ENCODE data around the gene TSPAN4.

The TSPAN4 gene

DNA sequence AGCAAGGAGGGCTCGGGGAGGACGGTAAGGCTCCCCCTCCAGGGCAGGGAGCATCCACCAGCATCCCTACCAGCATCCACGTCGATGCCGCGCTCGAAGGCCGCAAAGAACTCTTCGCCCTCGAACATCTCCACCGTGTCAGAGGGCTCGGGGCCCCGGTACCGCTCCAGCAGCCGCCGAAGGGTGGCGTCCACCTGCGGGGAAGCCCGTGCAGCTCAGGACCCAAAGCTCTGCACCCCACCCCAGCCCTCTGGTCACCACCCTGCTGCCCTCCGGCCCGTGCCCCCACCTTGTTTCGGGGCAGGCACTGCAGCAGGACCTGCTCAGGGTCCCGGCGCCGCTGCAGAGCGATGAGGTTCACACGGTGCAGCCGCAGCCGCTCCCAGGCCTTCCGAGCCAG, 42.2 kb upstream of the TSPAN4 start:
- Histone ChIP-seq H4K5ac (ENCODE audit: low read length) (no peak overlapping the region), H3K27ac (ENCODE audit: low read depth, low read length) (no peak overlapping the region), H2BK15ac (replicated peaks; ENCODE audit: low read depth) (no peak overlapping the region), H2BK120ac (ENCODE audit: low read depth, low read length) (no peak overlapping the region), H3K79me1 (ENCODE audit: low read length) (peaks cover 4% of the 10 kb centered on the region), H3K4me1 (ENCODE audit: control insufficient read depth, low read depth, low read length) (peaks cover 4% of the 10 kb centered on the region), H3K56ac (ENCODE audit: low read length) (no peak overlapping the region), H3K9ac (ENCODE audit: low read length) (no peak overlapping the region), H3K4ac (ENCODE audit: low read depth, low read length) (no peak overlapping the region), H3K27me3 (ENCODE audit: insufficient read depth, low read length, poor library complexity) (no peaks in the 10 kb centered on the region), H2AK5ac (ENCODE audit: low read length) (no peak overlapping the region), H3K79me2 (ENCODE audit: control insufficient read depth, insufficient read depth, low read length) (peaks cover 3% of the 10 kb centered on the region), H4K8ac (ENCODE audit: low read depth, low read length) (no peak overlapping the region), H2BK5ac (ENCODE audit: low read length) (no peak overlapping the region), H3K4me3 (ENCODE audit: low read length) (no peak overlapping the region), H3K36me3 (ENCODE audit: control insufficient read depth, insufficient read depth, low read length) (no peaks in the 10 kb centered on the region), H3K4me2 (ENCODE audit: low read length) (no peak overlapping the region), H3K23ac (ENCODE audit: low read length) (no peak overlapping the region), H3K18ac (ENCODE audit: low read length) (no peak overlapping the region)
- DNase-seq, result no peak
- WGBS (ENCODE audit: extremely low coverage, insufficient coverage, low lambda C conversion rate), result no CpG with 5 or more reads among the region's 30 CpGs

DNA sequence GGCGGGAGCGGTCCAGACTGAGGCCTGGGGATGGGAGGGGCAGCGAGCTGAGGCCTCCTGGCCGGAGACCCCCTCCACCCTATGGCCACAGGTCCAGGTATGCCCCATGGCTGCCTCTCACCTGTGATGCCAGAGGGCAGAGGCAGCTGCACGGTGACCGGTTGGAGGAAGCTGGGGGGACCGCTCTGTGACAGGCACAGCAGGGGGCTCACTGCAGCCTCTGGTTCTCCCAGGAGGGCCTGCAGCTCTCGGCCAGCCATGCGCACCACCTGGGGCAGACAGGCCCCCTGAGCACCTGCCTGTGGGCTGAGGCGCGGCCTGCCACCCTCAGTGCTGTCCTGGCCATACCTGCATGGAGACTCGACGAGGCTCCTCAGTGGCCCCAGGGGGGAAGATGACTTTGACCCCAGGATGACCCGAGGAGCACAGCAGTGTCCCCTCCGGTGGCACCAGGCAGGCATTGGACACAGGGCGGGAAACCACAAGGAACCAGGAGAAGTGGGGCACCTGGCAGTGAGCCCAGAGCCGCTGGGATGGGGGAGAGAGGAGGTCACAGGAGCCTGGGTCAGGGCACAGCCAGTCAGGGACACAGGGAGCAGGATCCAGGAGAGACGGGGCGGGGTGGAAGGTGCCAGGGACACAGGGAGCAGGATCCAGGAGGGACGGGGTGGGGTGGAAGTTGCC, 41.4 kb upstream of the TSPAN4 start:
- DNase-seq, result no peak
- Histone ChIP-seq H3K36me3 (ENCODE audit: control insufficient read depth, insufficient read depth, low read length) (no peaks in the 10 kb centered on the region), H3K79me1 (ENCODE audit: low read length) (peaks cover 4% of the 10 kb centered on the region), H3K4ac (ENCODE audit: low read depth, low read length) (no peak overlapping the region), H4K5ac (ENCODE audit: low read length) (no peak overlapping the region), H2BK120ac (ENCODE audit: low read depth, low read length) (no peak overlapping the region), H3K9ac (ENCODE audit: low read length) (no peak overlapping the region), H4K8ac (ENCODE audit: low read depth, low read length) (no peak overlapping the region), H3K27ac (ENCODE audit: low read depth, low read length) (no peak overlapping the region), H3K4me2 (ENCODE audit: low read length) (no peak overlapping the region), H2BK15ac (replicated peaks; ENCODE audit: low read depth) (no peak overlapping the region), H3K4me3 (ENCODE audit: low read length) (no peak overlapping the region), H2AK5ac (ENCODE audit: low read length) (no peak overlapping the region), H3K79me2 (ENCODE audit: control insufficient read depth, insufficient read depth, low read length) (peaks cover 3% of the 10 kb centered on the region), H3K27me3 (ENCODE audit: insufficient read depth, low read length, poor library complexity) (no peaks in the 10 kb centered on the region), H3K56ac (ENCODE audit: low read length) (no peak overlapping the region), H3K4me1 (ENCODE audit: control insufficient read depth, low read depth, low read length) (peaks cover 4% of the 10 kb centered on the region), H3K23ac (ENCODE audit: low read length) (no peak overlapping the region), H3K18ac (ENCODE audit: low read length) (no peak overlapping the region), H2BK5ac (ENCODE audit: low read length) (no peak overlapping the region)
- WGBS (ENCODE audit: extremely low coverage, insufficient coverage, low lambda C conversion rate), result no CpG with 5 or more reads among the region's 20 CpGs

DNA sequence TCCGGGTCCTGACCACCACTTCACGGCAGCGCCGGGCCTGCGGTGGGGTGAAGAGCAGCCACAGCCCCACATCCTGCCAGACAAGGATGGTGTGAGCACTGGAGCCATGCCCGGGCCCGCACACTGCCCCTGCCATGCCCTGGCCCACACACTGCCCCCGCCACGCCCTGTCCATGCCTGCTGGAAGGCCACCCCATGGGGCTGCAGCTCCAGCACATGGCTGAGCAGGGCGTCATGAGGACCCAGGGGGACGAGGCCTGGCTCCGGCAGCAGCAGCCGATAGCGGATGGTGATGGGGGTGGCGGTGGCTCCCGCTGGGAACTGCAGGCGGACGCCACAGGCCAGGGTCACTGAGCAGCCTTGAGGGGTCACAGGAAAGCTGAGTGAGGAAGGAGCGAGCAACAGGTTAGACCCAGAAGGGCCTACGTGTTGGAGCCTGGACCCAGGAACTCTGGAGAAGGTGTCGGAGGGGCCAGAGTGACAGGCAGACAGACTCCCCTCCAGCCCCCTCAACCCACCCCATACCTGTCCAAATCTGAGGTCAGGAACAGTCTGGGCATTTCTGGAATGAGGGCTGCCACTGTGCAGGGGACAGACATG, 40.5 kb upstream of the TSPAN4 start:
- Histone ChIP-seq H2BK120ac (ENCODE audit: low read depth, low read length) (no peak overlapping the region), H2BK5ac (ENCODE audit: low read length) (no peak overlapping the region), H3K4me2 (ENCODE audit: low read length) (no peak overlapping the region), H4K8ac (ENCODE audit: low read depth, low read length) (no peak overlapping the region), H3K27me3 (ENCODE audit: insufficient read depth, low read length, poor library complexity) (no peaks in the 10 kb centered on the region), H3K36me3 (ENCODE audit: control insufficient read depth, insufficient read depth, low read length) (no peaks in the 10 kb centered on the region), H3K56ac (ENCODE audit: low read length) (no peak overlapping the region), H3K4ac (ENCODE audit: low read depth, low read length) (no peak overlapping the region), H3K4me1 (ENCODE audit: control insufficient read depth, low read depth, low read length) (peaks cover 4% of the 10 kb centered on the region), H3K18ac (ENCODE audit: low read length) (no peak overlapping the region), H3K4me3 (ENCODE audit: low read length) (no peak overlapping the region), H3K79me1 (ENCODE audit: low read length) (no peaks in the 10 kb centered on the region), H3K23ac (ENCODE audit: low read length) (no peak overlapping the region), H3K79me2 (ENCODE audit: control insufficient read depth, insufficient read depth, low read length) (no peaks in the 10 kb centered on the region), H2AK5ac (ENCODE audit: low read length) (no peak overlapping the region), H3K27ac (ENCODE audit: low read depth, low read length) (no peak overlapping the region), H4K5ac (ENCODE audit: low read length) (no peak overlapping the region), H3K9ac (ENCODE audit: low read length) (no peak overlapping the region), H2BK15ac (replicated peaks; ENCODE audit: low read depth) (no peak overlapping the region)
- WGBS (ENCODE audit: extremely low coverage, insufficient coverage, low lambda C conversion rate), result no CpG with 5 or more reads among the region's 21 CpGs
- no peak for DNase-seq

DNA sequence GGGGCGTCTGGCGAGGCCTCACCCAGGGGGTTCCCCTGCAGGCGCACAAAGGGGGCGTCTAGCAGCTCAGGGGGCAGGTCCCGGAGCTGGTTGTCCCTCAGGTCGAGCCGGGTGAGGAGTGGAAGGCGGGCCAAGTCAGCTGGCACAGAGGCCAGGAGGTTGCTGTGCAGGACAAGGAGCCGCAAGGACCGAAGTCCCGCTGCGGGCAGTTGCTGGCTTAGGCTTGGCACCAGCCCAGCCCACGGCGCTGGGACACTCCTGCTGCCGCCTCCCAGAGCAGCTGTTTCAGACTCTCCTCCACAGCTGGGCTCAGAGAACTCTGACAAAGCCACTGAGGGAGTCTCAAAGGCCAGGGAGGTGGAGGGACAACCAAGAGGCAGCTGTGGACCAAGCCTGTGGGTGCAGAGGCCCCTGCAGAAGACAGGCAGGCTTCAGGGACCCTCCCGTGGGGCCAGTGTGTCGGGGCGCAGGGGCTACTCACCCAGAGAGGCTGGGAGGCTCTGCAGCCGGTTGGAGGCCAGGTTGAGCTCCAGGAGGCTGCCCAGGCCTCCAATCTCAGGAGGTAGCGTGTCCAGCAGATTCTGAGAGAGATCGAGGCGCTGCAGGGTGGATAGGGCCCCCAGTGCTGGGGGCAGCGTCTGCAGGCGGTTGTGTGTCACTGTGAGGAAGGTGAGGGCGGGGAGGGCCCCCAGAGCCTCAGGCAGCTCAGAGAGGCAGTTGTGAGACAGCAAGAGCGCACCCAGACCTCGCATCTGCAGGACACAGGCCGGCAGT, 39.8 kb upstream of the TSPAN4 start:
- Histone ChIP-seq H2BK15ac (replicated peaks; ENCODE audit: low read depth) (no peak overlapping the region), H3K79me1 (ENCODE audit: low read length) (no peaks in the 10 kb centered on the region), H3K9ac (ENCODE audit: low read length) (no peak overlapping the region)

DNA sequence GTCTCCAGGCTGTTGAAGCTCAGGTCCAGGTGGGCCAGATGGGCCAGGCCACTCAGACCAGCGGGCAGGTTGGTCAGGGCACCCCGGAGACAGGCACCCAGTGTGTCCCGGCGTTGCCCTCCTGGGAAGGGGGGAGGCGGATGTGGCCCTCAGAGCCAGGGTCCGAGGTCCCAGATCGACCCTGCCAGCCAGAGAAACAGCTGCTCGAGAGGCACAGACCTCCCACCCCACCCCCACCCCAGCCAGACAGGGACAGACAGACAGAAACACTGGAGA, 39.2 kb upstream of the TSPAN4 start:
- Histone ChIP-seq H3K27ac (ENCODE audit: low read depth, low read length) (no peak overlapping the region), H3K4me3 (ENCODE audit: low read length) (no peak overlapping the region), H3K4me2 (ENCODE audit: low read length) (no peak overlapping the region), H2BK120ac (ENCODE audit: low read depth, low read length) (no peak overlapping the region), H3K9ac (ENCODE audit: low read length) (no peak overlapping the region), H3K56ac (ENCODE audit: low read length) (no peak overlapping the region), H3K23ac (ENCODE audit: low read length) (no peak overlapping the region), H3K27me3 (ENCODE audit: insufficient read depth, low read length, poor library complexity) (no peaks in the 10 kb centered on the region), H3K18ac (ENCODE audit: low read length) (no peak overlapping the region), H2AK5ac (ENCODE audit: low read length) (no peak overlapping the region), H4K5ac (ENCODE audit: low read length) (no peak overlapping the region), H2BK15ac (replicated peaks; ENCODE audit: low read depth) (no peak overlapping the region), H3K79me2 (ENCODE audit: control insufficient read depth, insufficient read depth, low read length) (peaks cover under 1% of the 10 kb centered on the region), H2BK5ac (ENCODE audit: low read length) (no peak overlapping the region), H3K4ac (ENCODE audit: low read depth, low read length) (no peak overlapping the region), H3K79me1 (ENCODE audit: low read length) (no peaks in the 10 kb centered on the region), H3K4me1 (ENCODE audit: control insufficient read depth, low read depth, low read length) (peaks cover 4% of the 10 kb centered on the region), H3K36me3 (ENCODE audit: control insufficient read depth, insufficient read depth, low read length) (no peaks in the 10 kb centered on the region), H4K8ac (ENCODE audit: low read depth, low read length) (no peak overlapping the region)
- no peak for DNase-seq
- WGBS (ENCODE audit: extremely low coverage, insufficient coverage, low lambda C conversion rate), result no CpG with 5 or more reads among the region's 8 CpGs

More for the DNA sequence above, 39.8 kb upstream of the TSPAN4 start:
- Histone ChIP-seq H3K23ac (ENCODE audit: low read length) (no peak overlapping the region), H4K5ac (ENCODE audit: low read length) (no peak overlapping the region), H2BK5ac (ENCODE audit: low read length) (no peak overlapping the region), H3K56ac (ENCODE audit: low read length) (no peak overlapping the region), H3K4me2 (ENCODE audit: low read length) (no peak overlapping the region), H3K27ac (ENCODE audit: low read depth, low read length) (no peak overlapping the region), H3K36me3 (ENCODE audit: control insufficient read depth, insufficient read depth, low read length) (no peaks in the 10 kb centered on the region), H3K79me2 (ENCODE audit: control insufficient read depth, insufficient read depth, low read length) (no peaks in the 10 kb centered on the region), H3K4me1 (ENCODE audit: control insufficient read depth, low read depth, low read length) (peaks cover 4% of the 10 kb centered on the region), H3K18ac (ENCODE audit: low read length) (no peak overlapping the region), H3K4me3 (ENCODE audit: low read length) (no peak overlapping the region), H2AK5ac (ENCODE audit: low read length) (no peak overlapping the region), H4K8ac (ENCODE audit: low read depth, low read length) (no peak overlapping the region), H3K4ac (ENCODE audit: low read depth, low read length) (no peak overlapping the region), H2BK120ac (ENCODE audit: low read depth, low read length) (no peak overlapping the region), H3K27me3 (ENCODE audit: insufficient read depth, low read length, poor library complexity) (no peaks in the 10 kb centered on the region)
- no peak for DNase-seq
- no CpG with 5 or more reads among the region's 28 CpGs for WGBS (ENCODE audit: extremely low coverage, insufficient coverage, low lambda C conversion rate)

All from mesendoderm (in vitro differentiated cells).